H9 (cell line): ENCODE measurements around the gene MYLK. TPM values are rescaled to one million over a fixed set of nuclear protein-coding genes. Genes with fewer than 3 reads are reported as not detected.
A peak's percentile ranks its signal among the peaks of the same experiment; 100 is the strongest.

ENCODE experiments used
- DNase-seq: peaks from one replicate; pipeline ENCODE4 v3.0.0-alpha.2; 2017
- H2AFZ ChIP-seq: one replicate; pipeline ENCODE4 v1.6.1; 2013; ENCODE audit warnings: mild to moderate bottlenecking, low read length, control low read depth, moderate library complexity
- H2AK5ac ChIP-seq: 2 replicates; pipeline ENCODE4 v1.6.1; 2013; ENCODE audit warnings: low read length, control low read depth, mixed read lengths; ENCODE audit not compliant: insufficient read length
- H2BK120ac ChIP-seq: one replicate; pipeline ENCODE4 v1.6.1; 2013; ENCODE audit warnings: low read depth, mild to moderate bottlenecking, low read length, control low read depth, inconsistent platforms; ENCODE audit not compliant: poor library complexity, severe bottlenecking
- H2BK12ac ChIP-seq: 2 replicates; pipeline ENCODE4 v1.6.1; 2013; ENCODE audit warnings: low read length, control low read depth, mixed read lengths, low read depth; ENCODE audit not compliant: insufficient read length
- H2BK15ac ChIP-seq: 2 replicates; pipeline ENCODE4 v1.6.1; 2013; ENCODE audit warnings: low read depth, low read length, control low read depth
- H2BK20ac ChIP-seq: one replicate; pipeline ENCODE4 v1.6.1; 2013; ENCODE audit warnings: low read depth, mild to moderate bottlenecking, low read length, control low read depth, inconsistent platforms; ENCODE audit not compliant: poor library complexity, severe bottlenecking
- H2BK5ac ChIP-seq: 2 replicates; pipeline ENCODE4 v1.6.1; 2013; ENCODE audit warnings: low read length, control low read depth, mixed read lengths; ENCODE audit not compliant: insufficient read length
- H3K14ac ChIP-seq: 2 replicates; pipeline ENCODE4 v1.6.1; 2013; ENCODE audit warnings: low read length, control low read depth; ENCODE audit not compliant: insufficient read depth
- H3K18ac ChIP-seq: 2 replicates; pipeline ENCODE4 v1.6.1; 2013; ENCODE audit warnings: low read depth, mild to moderate bottlenecking, mixed read lengths, low read length, control low read depth; ENCODE audit not compliant: insufficient read length
- H3K23ac ChIP-seq: 2 replicates; pipeline ENCODE4 v1.6.1; 2013; ENCODE audit warnings: low read length, control low read depth, mixed read lengths, low read depth; ENCODE audit not compliant: insufficient read length
- H3K23me2 ChIP-seq: 2 replicates; pipeline ENCODE4 v1.6.1; 2013; ENCODE audit warnings: low read depth, mild to moderate bottlenecking, mixed read lengths, low read length, control low read depth; ENCODE audit not compliant: insufficient read length, poor library complexity, severe bottlenecking
- H3K27ac ChIP-seq: 2 replicates; pipeline ENCODE4 v1.5.1; 2013; ENCODE audit warnings: low read length, control low read depth, mixed read lengths, low read depth; ENCODE audit not compliant: insufficient read length
- H3K27me3 ChIP-seq: 2 replicates; pipeline ENCODE4 v1.6.1; 2013; ENCODE audit warnings: low read length, control low read depth, inconsistent platforms; ENCODE audit not compliant: insufficient read depth
- H3K4ac ChIP-seq: 2 replicates; pipeline ENCODE4 v1.6.1; 2013; ENCODE audit warnings: low read depth, mild to moderate bottlenecking, control low read depth, inconsistent platforms, low read length, moderate library complexity
- H3K4me1 ChIP-seq: 2 replicates; pipeline ENCODE4 v1.6.1; 2013; ENCODE audit warnings: low read length, control low read depth, inconsistent platforms; ENCODE audit not compliant: insufficient read depth
- H3K4me2 ChIP-seq: 2 replicates; pipeline ENCODE4 v1.6.1; 2013; ENCODE audit warnings: low read length, control low read depth, mixed read lengths; ENCODE audit not compliant: insufficient read length, insufficient read depth
- H3K56ac ChIP-seq: 2 replicates; pipeline ENCODE4 v1.6.1; 2013; ENCODE audit warnings: low read depth, mild to moderate bottlenecking, mixed read lengths, low read length, control low read depth; ENCODE audit not compliant: insufficient read length
- H3K79me1 ChIP-seq: 2 replicates; pipeline ENCODE4 v1.6.1; 2013; ENCODE audit warnings: low read depth, mild to moderate bottlenecking, moderate library complexity, low read length, control low read depth, inconsistent platforms; ENCODE audit not compliant: insufficient read depth, poor library complexity, severe bottlenecking
- H3K79me2 ChIP-seq: 2 replicates; pipeline ENCODE4 v1.6.1; 2013; ENCODE audit warnings: low read length, control low read depth, inconsistent platforms; ENCODE audit not compliant: insufficient read depth
- H3K9ac ChIP-seq: 2 replicates; pipeline ENCODE4 v1.6.1; 2013; ENCODE audit warnings: low read length, control low read depth, mixed read lengths; ENCODE audit not compliant: insufficient read length; ENCODE audit errors: extremely low read depth
- H3K9me3 ChIP-seq: one replicate; pipeline ENCODE4 v1.6.1; 2013; ENCODE audit warnings: low read depth, low read length, inconsistent platforms; ENCODE audit not compliant: control insufficient read depth
- H3T11ph ChIP-seq: one replicate; pipeline ENCODE4 v1.6.1; 2013; ENCODE audit warnings: mild to moderate bottlenecking, low read length, control low read depth, inconsistent platforms
- H4K20me1 ChIP-seq: one replicate; pipeline ENCODE4 v1.6.1; 2013; ENCODE audit not compliant: control insufficient read depth, insufficient read length, insufficient read depth
- H4K5ac ChIP-seq: 2 replicates; pipeline ENCODE4 v1.6.1; 2013; ENCODE audit warnings: low read depth, mild to moderate bottlenecking, mixed read lengths, low read length, control low read depth; ENCODE audit not compliant: insufficient read length
- H4K8ac ChIP-seq: replicated peaks from 2 replicates; pipeline ENCODE4 v1.6.1; 2013; ENCODE audit warnings: low read length, control low read depth, mixed read lengths, low read depth; ENCODE audit not compliant: insufficient read length
- H4K91ac ChIP-seq: 2 replicates; pipeline ENCODE4 v1.6.1; 2013; ENCODE audit warnings: low read depth, mild to moderate bottlenecking, moderate library complexity, mixed read lengths, low read length, control low read depth; ENCODE audit not compliant: insufficient read length
- H3K27ac Mint-ChIP-seq, 3 experiments: 2 replicates in 2 of 3; 3 replicates in 1 of 3; pipeline ENCODE4 v1.8.0; 2020 to 2021; ENCODE audit warnings: mixed read lengths in 3 of 3, mild to moderate bottlenecking in 1 of 3, moderate library complexity in 1 of 3
- H3K27me3 Mint-ChIP-seq: 2 replicates; pipeline ENCODE4 v1.8.0; 2021; ENCODE audit warnings: low read depth, mild to moderate bottlenecking, moderate library complexity, mixed read lengths
- H3K36me3 Mint-ChIP-seq, 3 experiments: 2 replicates in 2 of 3; 3 replicates in 1 of 3; pipeline ENCODE4 v1.8.0; 2020 to 2021; ENCODE audit warnings: low read depth in 3 of 3, mixed read lengths in 3 of 3; ENCODE audit not compliant: insufficient read depth in 1 of 3
- H3K4me1 Mint-ChIP-seq, 2 experiments: 2 replicates each; pipeline ENCODE4 v1.8.0; 2020; ENCODE audit warnings: mixed read lengths in 2 of 2
- H3K4me3 Mint-ChIP-seq, 2 experiments: 2 replicates in 1 of 2; 3 replicates in 1 of 2; pipeline ENCODE4 v1.8.0; 2020 to 2021; ENCODE audit warnings: mild to moderate bottlenecking in 2 of 2, mixed read lengths in 2 of 2, moderate library complexity in 1 of 2
- H3K9me3 Mint-ChIP-seq, 2 experiments: 2 replicates in 1 of 2; 3 replicates in 1 of 2; pipeline ENCODE4 v1.8.0; 2020; ENCODE audit warnings: mild to moderate bottlenecking in 2 of 2, mixed read lengths in 2 of 2, moderate library complexity in 1 of 2
- CTCF ChIP-seq: fragments of 200-600 bp; sonication (generic); conservative IDR thresholded peaks from 3 replicates; pipeline ENCODE4 v1.8.0; 2021; ENCODE audit warnings: antibody characterized with exemption, mild to moderate bottlenecking
- total RNA-seq: library from RNA; stranded (reverse); gene quantifications from 2 replicates; pipeline ENCODE4 v1.2.1, GENCODE V29; 2021

The MYLK gene
- total RNA-seq, 1 experiment from 2014 or later = 10.1 TPM

GRCh38 chr3:123843668-123844067 lies 40.5 kb downstream of the MYLK start:
- H3K27ac Mint-ChIP-seq = peak overlapping the region in 1 of 3 experiments; percentile 59; a peak in 3 of 7 replicates
- no peak overlapping the region for H3T11ph ChIP-seq
- H3K9ac ChIP-seq = no peak overlapping the region

More at GRCh38 chr3:123843668-123844067, 40.5 kb downstream of the MYLK start:
- H3K4me3 Mint-ChIP-seq = no peak overlapping the region
- H3K27me3 ChIP-seq = no peaks in the 10 kb centered on the region
- H3K79me2 ChIP-seq = no peaks in the 10 kb centered on the region
- no peak overlapping the region for H2AK5ac ChIP-seq
- no peak overlapping the region for H3K18ac ChIP-seq
- H2BK5ac ChIP-seq = no peak overlapping the region
- H4K8ac ChIP-seq = no peak overlapping the region
- no peak overlapping the region for H2BK12ac ChIP-seq
- no peaks in the 10 kb centered on the region for H3K79me1 ChIP-seq
- no peak overlapping the region for H3K27ac ChIP-seq
- peaks cover 4% of the 10 kb centered on the region for H3K9me3 ChIP-seq
- no peak overlapping the region for H3K14ac ChIP-seq
- H3K36me3 Mint-ChIP-seq = peaks cover 9 to 33% (median 11%) of the 10 kb centered on the region in 3 experiments
- no peak overlapping the region for H2BK15ac ChIP-seq
- no peak overlapping the region for H3K23ac ChIP-seq
- no peak overlapping the region for H3K4me2 ChIP-seq
- peaks cover 38 to 41% of the 10 kb centered on the region in 2 experiments for H3K9me3 Mint-ChIP-seq
- H3K27me3 Mint-ChIP-seq = no peaks in the 10 kb centered on the region
- no peaks in the 10 kb centered on the region for H3K23me2 ChIP-seq
- no peak overlapping the region for H4K5ac ChIP-seq
- H3K4ac ChIP-seq = no peak overlapping the region
- no peak overlapping the region for H2BK20ac ChIP-seq
- H2BK120ac ChIP-seq = no peak overlapping the region
- H4K91ac ChIP-seq = no peak overlapping the region
- no peak overlapping the region for H3K56ac ChIP-seq
- DNase-seq = no peak
- H4K20me1 ChIP-seq = no peaks in the 10 kb centered on the region
- H3K4me1 ChIP-seq = no peaks in the 10 kb centered on the region; the same call in 1 of the 2 replicates
- no peak for TF ChIP-seq CTCF
- H2AFZ ChIP-seq = no peak overlapping the region
- H3K4me1 Mint-ChIP-seq = peaks cover 4 to 11% of the 10 kb centered on the region in 2 experiments
